HepG2 (cell line): Measurements from ENCODE around the gene ALB. TPM values are rescaled to one million over a fixed set of nuclear protein-coding genes. Genes with fewer than 3 reads are reported as not detected.

Source experiments
- AFF4 ChIP-seq: sonication (generic); formaldehyde crosslinking; IDR thresholded peaks from 2 replicates; pipeline ENCODE4 v1.4.0; 2020; ENCODE audit warnings: missing genetic modification reagents
- ATM ChIP-seq: fragments of 450-650 bp; IDR thresholded peaks from 2 replicates; pipeline ENCODE4 v1.7.1; 2017; ENCODE audit warnings: mild to moderate bottlenecking, borderline replicate concordance
- CEBPB ChIP-seq: IDR thresholded peaks from 2 replicates; pipeline ENCODE4 v1.6.1; 2011; ENCODE audit warnings: low read depth, low read length, improper control_type of control experiment, borderline replicate concordance
- CREB1 ChIP-seq, 2 experiments: fragments of 450-650 bp in 1 of 2; IDR thresholded peaks; 2 replicates each; pipeline ENCODE4 v1.6.1; 2016 to 2017; ENCODE audit warnings: control low read depth in 1 of 2, mild to moderate bottlenecking in 1 of 2, missing compliant biosample characterization in 1 of 2, missing genetic modification characterization in 1 of 2
- HNRNPH1 ChIP-seq: fragments of 200-400 bp; formaldehyde crosslinking; optimal IDR thresholded peaks from 2 replicates; pipeline ENCODE3; 2017; ENCODE audit warnings: mild to moderate bottlenecking, low read depth, low read length
- MYPOP ChIP-seq: sonication (generic); formaldehyde crosslinking; IDR thresholded peaks from 2 replicates; pipeline ENCODE4 v1.8.1; 2023; ENCODE audit warnings: mild to moderate bottlenecking, moderate library complexity, missing genetic modification reagents
- PHF21A ChIP-seq: sonication (generic); formaldehyde crosslinking; IDR thresholded peaks from 2 replicates; pipeline ENCODE4 v1.5.0; 2020; ENCODE audit warnings: mild to moderate bottlenecking, missing genetic modification reagents
- PHF8 ChIP-seq: sonication (generic); formaldehyde crosslinking; IDR thresholded peaks from 2 replicates; pipeline ENCODE4 v1.5.0; 2020; ENCODE audit warnings: missing genetic modification reagents
- PRPF4 ChIP-seq: fragments of 200-400 bp; formaldehyde crosslinking; IDR thresholded peaks from 2 replicates; pipeline ENCODE4 v1.6.1; 2016; ENCODE audit warnings: low read length, low read depth; ENCODE audit not compliant: poor library complexity, severe bottlenecking
- RNF219 ChIP-seq: sonication (generic); formaldehyde crosslinking; IDR thresholded peaks from 2 replicates; pipeline ENCODE4 v1.5.0; 2020; ENCODE audit warnings: mild to moderate bottlenecking, missing genetic modification reagents
- SP4 ChIP-seq: sonication (generic); formaldehyde crosslinking; IDR thresholded peaks from 2 replicates; pipeline ENCODE4 v1.8.1; 2023; ENCODE audit warnings: mild to moderate bottlenecking, missing genetic modification reagents
- SRSF9 ChIP-seq: fragments of 200-400 bp; formaldehyde crosslinking; IDR thresholded peaks from 2 replicates; pipeline ENCODE4 v1.6.1; 2018; ENCODE audit warnings: borderline replicate concordance, mild to moderate bottlenecking, low read depth, low read length; ENCODE audit not compliant: insufficient read depth, poor library complexity, severe bottlenecking
- SSRP1 ChIP-seq: IDR thresholded peaks from 2 replicates; pipeline ENCODE4 v1.6.1; 2016; ENCODE audit warnings: control low read depth
- TEAD3 ChIP-seq: optimal IDR thresholded peaks from 2 replicates; pipeline ENCODE3; 2016; ENCODE audit warnings: borderline replicate concordance
- TEF ChIP-seq: sonication (generic); formaldehyde crosslinking; IDR thresholded peaks from 2 replicates; pipeline ENCODE4 v1.5.0; 2020; ENCODE audit warnings: missing genetic modification reagents
- XBP1 ChIP-seq: sonication (generic); formaldehyde crosslinking; IDR thresholded peaks from 2 replicates; pipeline ENCODE4 v1.5.0; 2020; ENCODE audit warnings: missing genetic modification reagents
- YEATS2 ChIP-seq: sonication (generic); formaldehyde crosslinking; IDR thresholded peaks from 2 replicates; pipeline ENCODE4 v1.4.0; 2020; ENCODE audit warnings: missing genetic modification reagents, borderline replicate concordance
- ZNF503 ChIP-seq: sonication (generic); formaldehyde crosslinking; IDR thresholded peaks from 2 replicates; pipeline ENCODE4 v1.4.0; 2020; ENCODE audit warnings: missing genetic modification reagents
- ZNF510 ChIP-seq: sonication (generic); formaldehyde crosslinking; IDR thresholded peaks from 2 replicates; pipeline ENCODE4 v1.4.0; 2020; ENCODE audit warnings: low read depth, mild to moderate bottlenecking, missing genetic modification reagents
- polyA plus RNA-seq, 8 experiments: library from polyadenylated mRNA; depleted of rRNA in 3 of 8; stranded (reverse) in 7 of 8; unstranded in 1 of 8; fragments of >200 nt; fragmentation: Illumina TruSeq in 4 of 8; extraction: Trizol in 4 of 8; gene quantifications; 2 replicates each; pipeline versions ENCODE4 v1.2.1 to v1.2.3, GENCODE V29; 2011 to 2016; ENCODE audit warnings: low read depth in 4 of 8, missing spikeins in 1 of 8, mixed read lengths in 1 of 8; ENCODE audit not compliant: insufficient read depth in 1 of 8
- total RNA-seq, 5 experiments: library from RNA; depleted of rRNA; stranded (reverse); fragments of >200 nt; fragmentation: Illumina TruSeq; extraction: Trizol; gene quantifications; 2 replicates each; pipeline ENCODE4 v1.2.3, GENCODE V29; 2016; ENCODE audit warnings: low read depth in 1 of 5

Gene ALB
- total and polyA plus RNA-seq, 2 of the 13 experiments (the other 11 are each of a cell fraction or from before 2014, with no cell fraction given): 22,259 to 22,625 TPM

GRCh38 chr4:73411731-73412414 is 7.8 kb downstream of the ALB start (continued):
- TF ChIP-seq TEF (0 out of 2 replicates have a peak, but pooled peaks have one; percentile 40), CEBPB (no peak), HNRNPH1 (no peak), RNF219 (CRISPR knock-in tag) (no peak), ATM (no peak), ZNF510 (CRISPR knock-in tag) (no peak), PHF8 (CRISPR knock-in tag) (peak; percentile 45), PHF21A (CRISPR knock-in tag) (no peak), SSRP1 (peak; percentile 99), MYPOP (CRISPR knock-in tag) (no peak), SRSF9 (no peak), CREB1 (IDR thresholded peaks at IDR 0.05) (no peak), CREB1 (CRISPR knock-in tag; IDR thresholded peaks at IDR 0.05) (0 out of 2 replicates have a peak, but pooled peaks have one; percentile 33), YEATS2 (CRISPR knock-in tag) (no peak), AFF4 (CRISPR knock-in tag) (peak; percentile 94), TEAD3 (CRISPR knock-in tag) (peak; percentile 52), PRPF4 (no peak), XBP1 (CRISPR knock-in tag) (0 out of 2 replicates have a peak, but pooled peaks have one; percentile 3), SP4 (CRISPR knock-in tag) (0 out of 2 replicates have a peak, but pooled peaks have one; percentile 17), ZNF503 (CRISPR knock-in tag) (0 out of 2 replicates have a peak, but pooled peaks have one; percentile 12)
